HG02798 (cell line): Measurements from ENCODE around the gene CD7.

Source experiments
- ATAC-seq: cut with Tn5 transposase; IDR thresholded peaks from one replicate; pipeline ENCODE4 v1.9.1; 2021; ENCODE audit warnings: mild to moderate bottlenecking; ENCODE audit not compliant: unreplicated experiment, poor library complexity

The CD7 gene

GRCh38 chr17:82301300-82301915 is 16.0 kb downstream of the CD7 start:
- no peak for ATAC-seq

GRCh38 chr17:82300707-82301270 is 16.6 kb downstream of the CD7 start:
- ATAC-seq: no peak

- no peak for ATAC-seq
Observed at GRCh38 chr17:82300228-82300627, 17.2 kb downstream of the CD7 start.

- no peak for ATAC-seq
Observed at GRCh38 chr17:82299452-82299851, 18.0 kb downstream of the CD7 start.

GRCh38 chr17:82298538-82299421 is 18.6 kb downstream of the CD7 start:
- ATAC-seq: no peak

- ATAC-seq: peak; percentile 57
Observed at GRCh38 chr17:82297714-82298537, 19.5 kb downstream of the CD7 start.

GRCh38 chr17:82297280-82297713 is 20.1 kb downstream of the CD7 start:
- ATAC-seq: no peak

GRCh38 chr17:82296511-82297279 is 20.7 kb downstream of the CD7 start:
- no peak for ATAC-seq

GRCh38 chr17:82295472-82295814 is 22.0 kb downstream of the CD7 start:
- ATAC-seq: no peak

GRCh38 chr17:82294064-82294773 is 23.2 kb downstream of the CD7 start:
- no peak for ATAC-seq

- peak; percentile 97 for ATAC-seq
Observed at GRCh38 chr17:82292251-82293154, 24.9 kb downstream of the CD7 start.

GRCh38 chr17:82291582-82292250 is 25.7 kb downstream of the CD7 start:
- no peak for ATAC-seq

GRCh38 chr17:82287868-82288801 is 29.3 kb downstream of the CD7 start:
- ATAC-seq: no peak

- ATAC-seq: no peak
Observed at GRCh38 chr17:82287013-82287867, 30.2 kb downstream of the CD7 start.

- no peak for ATAC-seq
Observed at GRCh38 chr17:82285141-82285540, 32.3 kb downstream of the CD7 start.
